HG02852 (cell line): ENCODE measurements around the gene INTS2.
A peak's percentile ranks its signal among the peaks of the same experiment; 100 is the strongest.
"Not testable (repeated sequence)": the region's sequence is repeated elsewhere in the genome, so short reads cannot be mapped to it uniquely, and the experiment has no call there.

Experiments used
- ATAC-seq: cut with Tn5 transposase; IDR thresholded peaks from one replicate; pipeline ENCODE4 v1.9.1; 2021; ENCODE audit warnings: mild to moderate bottlenecking, moderate library complexity; ENCODE audit not compliant: unreplicated experiment

The INTS2 gene

GRCh38 chr17:61826866-61827265 is 100.9 kb downstream of the INTS2 start:
- not testable (repeated sequence) for ATAC-seq

GRCh38 chr17:61826198-61826597 is 101.6 kb downstream of the INTS2 start:
- not testable (repeated sequence) for ATAC-seq

- ATAC-seq, result no peak
Observed at GRCh38 chr17:61825448-61826137, 102.2 kb downstream of the INTS2 start.

GRCh38 chr17:61822326-61823285 is 105.2 kb downstream of the INTS2 start:
- peak; percentile 66 for ATAC-seq

GRCh38 chr17:61821655-61822054 is 106.1 kb downstream of the INTS2 start:
- no peak for ATAC-seq

GRCh38 chr17:61819265-61819664 is 108.5 kb downstream of the INTS2 start:
- ATAC-seq, result not testable (repeated sequence)

- ATAC-seq, result no peak
Observed at GRCh38 chr17:61818225-61818624, 109.6 kb downstream of the INTS2 start.

- ATAC-seq, result no peak
Observed at GRCh38 chr17:61817452-61817851, 110.3 kb downstream of the INTS2 start.

GRCh38 chr17:61816538-61816937 is 111.2 kb downstream of the INTS2 start:
- no peak for ATAC-seq

- ATAC-seq, result no peak
Observed at GRCh38 chr17:61815863-61816503, 111.8 kb downstream of the INTS2 start.
